Measurements from ENCODE around the gene CASD1.

CASD1 gene

DNA sequence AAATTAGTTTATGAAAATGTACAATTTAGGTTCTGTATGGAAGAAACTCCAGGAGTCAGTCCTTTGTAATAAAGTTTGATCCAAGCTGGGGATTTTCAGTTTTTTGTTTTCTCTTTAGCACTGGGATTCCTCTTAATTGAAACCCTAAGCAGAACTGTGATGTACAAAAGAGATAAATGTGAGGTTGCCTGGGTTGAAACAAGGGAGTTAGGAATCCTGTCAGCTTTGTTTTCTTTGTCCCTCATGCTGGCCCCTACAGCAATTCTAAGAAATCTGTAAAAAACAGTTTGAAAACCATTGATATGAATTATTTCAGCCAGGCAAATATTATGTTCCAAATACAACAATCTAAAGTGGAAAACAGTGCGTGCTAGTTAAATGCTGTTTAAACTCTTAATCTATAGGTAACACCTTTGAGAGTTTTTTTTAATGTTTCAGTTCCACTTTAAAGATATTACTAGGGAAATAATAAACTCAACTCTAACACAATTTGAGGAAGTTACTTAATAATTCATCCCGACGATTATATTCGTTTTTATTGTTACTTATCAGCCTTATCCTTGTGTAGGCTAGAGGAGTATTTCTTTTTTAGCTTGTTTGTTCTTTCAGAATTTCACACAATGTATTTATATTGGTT is 81.0 kb downstream of the CASD1 start:
- no peak for DNase-seq

DNA sequence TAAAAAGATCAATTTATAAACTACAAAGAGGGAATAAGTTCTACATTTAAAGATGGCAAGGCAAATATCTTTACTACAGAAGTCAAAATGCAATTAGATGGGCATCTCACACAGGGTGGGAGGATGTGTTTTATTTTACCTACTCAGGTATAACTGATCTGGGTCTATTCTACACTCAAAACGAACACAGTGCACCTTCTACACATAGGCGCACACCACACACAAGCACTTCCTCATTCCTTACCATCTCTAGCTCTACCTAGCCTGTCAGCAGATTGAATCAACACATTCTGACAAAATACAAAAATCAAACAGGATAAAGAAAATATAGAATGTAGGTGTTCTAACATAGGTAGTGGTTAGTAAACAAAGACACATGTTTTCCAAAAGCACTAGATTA is 81.6 kb downstream of the CASD1 start:
- DNase-seq: no peak

DNA sequence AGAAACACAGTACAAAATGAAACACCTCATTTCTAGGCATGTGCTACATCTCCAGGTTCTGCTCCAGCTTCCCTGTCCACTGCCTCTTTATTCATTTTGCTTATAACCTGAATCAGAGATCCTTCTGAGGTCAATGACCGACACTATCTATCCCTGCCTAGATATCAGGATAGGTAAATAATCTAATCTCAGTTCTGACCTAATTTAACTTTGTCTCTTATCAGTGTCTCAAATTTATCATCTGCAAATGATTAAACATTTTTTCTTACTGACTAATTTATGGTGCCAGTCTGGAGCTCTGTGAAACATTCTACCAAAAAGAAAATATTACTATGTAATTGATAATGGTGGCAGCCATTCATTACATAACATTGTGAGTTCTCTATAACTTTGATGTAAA is 85.3 kb downstream of the CASD1 start:
- no peak for DNase-seq

DNA sequence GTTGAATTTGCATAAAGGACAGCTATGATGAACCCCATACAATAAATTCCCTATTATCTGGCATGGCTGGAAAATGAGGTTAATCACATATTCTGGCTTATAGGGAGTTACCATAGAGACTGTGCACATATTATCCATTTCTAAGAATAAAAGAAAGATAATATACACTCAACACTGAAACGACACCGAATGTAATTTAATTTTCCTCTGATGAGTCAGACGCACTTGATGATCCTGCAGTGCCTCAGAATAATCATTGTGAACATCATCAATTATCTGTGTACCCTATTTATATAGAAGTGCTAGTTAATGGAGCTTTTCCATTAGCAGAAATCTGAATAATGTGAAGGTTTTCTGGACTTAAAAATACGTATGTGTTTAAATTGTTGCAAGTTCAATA is 86.1 kb downstream of the CASD1 start:
- no peak for DNase-seq

DNA sequence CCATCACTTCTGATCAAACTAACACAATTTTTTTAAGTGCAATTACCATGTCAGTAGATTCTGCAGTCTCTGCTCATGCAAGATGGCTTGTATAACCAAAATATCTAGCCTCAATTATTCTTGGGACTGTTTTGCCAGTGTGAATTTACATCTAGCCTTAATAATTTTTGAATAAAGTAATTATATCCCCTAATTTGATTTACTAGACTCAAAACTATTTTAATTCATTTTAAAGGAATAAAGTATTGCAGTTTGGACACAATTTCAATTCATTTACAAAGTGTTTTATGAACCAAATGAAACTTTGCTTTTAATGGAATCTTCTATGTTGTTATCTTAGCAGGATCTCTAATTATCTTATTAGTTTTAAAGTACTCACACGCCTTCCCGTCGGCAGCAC is 90.7 kb downstream of the CASD1 start:
- DNase-seq: no peak

DNA sequence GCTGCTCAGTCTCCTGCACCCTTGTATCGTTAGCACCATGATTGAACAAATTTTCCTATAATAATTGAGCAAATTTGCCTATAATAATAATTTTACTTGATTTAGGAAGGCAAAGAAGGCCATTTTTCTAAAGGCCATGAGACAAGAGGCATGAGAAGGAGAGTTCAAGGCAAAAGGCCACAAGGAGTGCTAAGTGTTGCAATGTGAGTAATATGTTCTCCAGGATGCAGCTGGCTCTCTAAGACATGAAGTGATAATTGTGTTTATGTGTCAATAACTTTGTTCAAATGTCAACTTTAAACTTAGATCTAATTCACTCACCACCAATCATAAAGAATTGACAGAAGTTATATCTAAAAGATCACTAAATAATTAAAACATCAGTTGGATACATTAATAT is 92.6 kb downstream of the CASD1 start:
- no peak for DNase-seq

DNA sequence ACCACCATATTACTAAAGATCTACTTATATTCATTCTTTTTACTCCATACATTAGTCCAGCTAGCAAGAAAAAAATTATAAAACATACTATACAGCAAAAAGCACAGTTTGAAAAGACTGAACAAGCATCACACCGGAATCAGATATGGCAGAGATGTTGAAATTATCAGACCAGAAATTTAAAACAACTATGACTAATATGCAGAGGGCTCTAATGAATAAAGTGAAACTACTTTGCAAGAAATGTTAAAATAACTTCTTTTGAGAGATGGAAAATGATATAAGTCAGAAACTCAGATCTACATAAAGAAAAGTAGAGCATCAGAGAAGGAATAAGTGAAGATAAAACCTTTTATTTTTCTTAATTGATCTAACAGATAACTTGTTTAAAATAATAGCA is 95.4 kb downstream of the CASD1 start:
- DNase-seq: no peak
